ENCODE data around the gene EDN2.

Gene EDN2

GRCh38 chr1:41523949-41524675 lies 39.6 kb upstream of the EDN2 start:
- Mint-ChIP-seq H3K27ac (no peak overlapping the region), H3K4me3 (no peak overlapping the region), H3K27me3 (no peaks in the 10 kb centered on the region), H3K36me3 (ENCODE audit: low read depth) (peaks cover 49% of the 10 kb centered on the region), H3K4me1 (ENCODE audit: low read depth) (no peaks in the 10 kb centered on the region), H3K9me3 (no peaks in the 10 kb centered on the region)

- Mint-ChIP-seq H3K27ac (peak overlapping the region; percentile 45), H3K9me3 (no peaks in the 10 kb centered on the region), H3K4me1 (ENCODE audit: low read depth) (peaks cover 3% of the 10 kb centered on the region), H3K36me3 (ENCODE audit: low read depth) (peaks cover 51% of the 10 kb centered on the region), H3K27me3 (no peaks in the 10 kb centered on the region), H3K4me3 (no peak overlapping the region)
These were observed 38.6 kb upstream of the EDN2 start for GRCh38 chr1:41523071-41523470.

GRCh38 chr1:41521766-41522165 lies 37.3 kb upstream of the EDN2 start:
- Mint-ChIP-seq H3K9me3 (no peaks in the 10 kb centered on the region), H3K27ac (no peak overlapping the region), H3K4me1 (ENCODE audit: low read depth) (peaks cover 9% of the 10 kb centered on the region), H3K36me3 (ENCODE audit: low read depth) (peaks cover 60% of the 10 kb centered on the region), H3K4me3 (no peak overlapping the region), H3K27me3 (no peaks in the 10 kb centered on the region)

- Mint-ChIP-seq H3K27ac (no peak overlapping the region), H3K4me3 (no peak overlapping the region)
These were observed 36.7 kb upstream of the EDN2 start for GRCh38 chr1:41520951-41521752.

GRCh38 chr1:41519667-41520066 lies 35.2 kb upstream of the EDN2 start:
- peaks cover 50% of the 10 kb centered on the region for H3K36me3 Mint-ChIP-seq (ENCODE audit: low read depth)
- no peak overlapping the region for H3K4me3 Mint-ChIP-seq
- peak overlapping the region; percentile 2 for H3K27ac Mint-ChIP-seq
- peaks cover 15% of the 10 kb centered on the region for H3K4me1 Mint-ChIP-seq (ENCODE audit: low read depth)
- no peaks in the 10 kb centered on the region for H3K27me3 Mint-ChIP-seq
- no peaks in the 10 kb centered on the region for H3K9me3 Mint-ChIP-seq

More at GRCh38 chr1:41520951-41521752, 36.7 kb upstream of the EDN2 start:
- Mint-ChIP-seq H3K36me3 (ENCODE audit: low read depth) (peaks cover 60% of the 10 kb centered on the region), H3K27me3 (no peaks in the 10 kb centered on the region), H3K4me1 (ENCODE audit: low read depth) (peaks cover 15% of the 10 kb centered on the region), H3K9me3 (no peaks in the 10 kb centered on the region)

- peaks cover 53% of the 10 kb centered on the region for H3K36me3 Mint-ChIP-seq (ENCODE audit: low read depth)
- peaks cover 15% of the 10 kb centered on the region for H3K4me1 Mint-ChIP-seq (ENCODE audit: low read depth)
- no peak overlapping the region for H3K4me3 Mint-ChIP-seq
- no peak overlapping the region for H3K27ac Mint-ChIP-seq
- no peaks in the 10 kb centered on the region for H3K9me3 Mint-ChIP-seq
- no peaks in the 10 kb centered on the region for H3K27me3 Mint-ChIP-seq
These were observed 34.0 kb upstream of the EDN2 start for GRCh38 chr1:41518471-41518870.

- peak overlapping the region; percentile 59 for H3K4me3 Mint-ChIP-seq
- no peak overlapping the region for H3K27ac Mint-ChIP-seq
- H3K27me3 Mint-ChIP-seq: no peaks in the 10 kb centered on the region
- H3K9me3 Mint-ChIP-seq: no peaks in the 10 kb centered on the region
- H3K4me1 Mint-ChIP-seq (ENCODE audit: low read depth): peaks cover 15% of the 10 kb centered on the region
- H3K36me3 Mint-ChIP-seq (ENCODE audit: low read depth): peaks cover 45% of the 10 kb centered on the region
These were observed 32.6 kb upstream of the EDN2 start for GRCh38 chr1:41517062-41517438.

- peaks cover 50% of the 10 kb centered on the region for H3K36me3 Mint-ChIP-seq (ENCODE audit: low read depth)
- peaks cover 15% of the 10 kb centered on the region for H3K4me1 Mint-ChIP-seq (ENCODE audit: low read depth)
- no peak overlapping the region for H3K27ac Mint-ChIP-seq
- peak overlapping the region; percentile 59 for H3K4me3 Mint-ChIP-seq
- H3K27me3 Mint-ChIP-seq: no peaks in the 10 kb centered on the region
- no peaks in the 10 kb centered on the region for H3K9me3 Mint-ChIP-seq
These were observed 31.9 kb upstream of the EDN2 start for GRCh38 chr1:41516168-41517061.

- H3K4me3 Mint-ChIP-seq: no peak overlapping the region
- peaks cover 45% of the 10 kb centered on the region for H3K36me3 Mint-ChIP-seq (ENCODE audit: low read depth)
- H3K27me3 Mint-ChIP-seq: no peaks in the 10 kb centered on the region
- no peaks in the 10 kb centered on the region for H3K9me3 Mint-ChIP-seq
- peaks cover 15% of the 10 kb centered on the region for H3K4me1 Mint-ChIP-seq (ENCODE audit: low read depth)
- H3K27ac Mint-ChIP-seq: no peak overlapping the region
These were observed 31.3 kb upstream of the EDN2 start for GRCh38 chr1:41515778-41516167.

- H3K27ac Mint-ChIP-seq: no peak overlapping the region
- H3K27me3 Mint-ChIP-seq: no peaks in the 10 kb centered on the region
- peaks cover 16% of the 10 kb centered on the region for H3K4me1 Mint-ChIP-seq (ENCODE audit: low read depth)
- no peaks in the 10 kb centered on the region for H3K9me3 Mint-ChIP-seq
- peaks cover 42% of the 10 kb centered on the region for H3K36me3 Mint-ChIP-seq (ENCODE audit: low read depth)
- H3K4me3 Mint-ChIP-seq: no peak overlapping the region
These were observed 30.7 kb upstream of the EDN2 start for GRCh38 chr1:41515131-41515678.

- H3K4me1 Mint-ChIP-seq (ENCODE audit: low read depth): peaks cover 20% of the 10 kb centered on the region
- H3K27me3 Mint-ChIP-seq: no peaks in the 10 kb centered on the region
- no peak overlapping the region for H3K4me3 Mint-ChIP-seq
- H3K27ac Mint-ChIP-seq: no peak overlapping the region
- H3K36me3 Mint-ChIP-seq (ENCODE audit: low read depth): peaks cover 40% of the 10 kb centered on the region
- no peaks in the 10 kb centered on the region for H3K9me3 Mint-ChIP-seq
These were observed 29.9 kb upstream of the EDN2 start for GRCh38 chr1:41514381-41514780.

GRCh38 chr1:41513383-41513735 lies 28.9 kb upstream of the EDN2 start:
- H3K27ac Mint-ChIP-seq: no peak overlapping the region
- no peaks in the 10 kb centered on the region for H3K27me3 Mint-ChIP-seq
- H3K4me3 Mint-ChIP-seq: no peak overlapping the region
- no peaks in the 10 kb centered on the region for H3K9me3 Mint-ChIP-seq
- peaks cover 40% of the 10 kb centered on the region for H3K36me3 Mint-ChIP-seq (ENCODE audit: low read depth)
- peaks cover 17% of the 10 kb centered on the region for H3K4me1 Mint-ChIP-seq (ENCODE audit: low read depth)

- H3K4me1 Mint-ChIP-seq (ENCODE audit: low read depth): peaks cover 17% of the 10 kb centered on the region
- no peaks in the 10 kb centered on the region for H3K9me3 Mint-ChIP-seq
- H3K27me3 Mint-ChIP-seq: no peaks in the 10 kb centered on the region
- H3K36me3 Mint-ChIP-seq (ENCODE audit: low read depth): peaks cover 35% of the 10 kb centered on the region
- no peak overlapping the region for H3K4me3 Mint-ChIP-seq
- H3K27ac Mint-ChIP-seq: no peak overlapping the region
These were observed 28.4 kb upstream of the EDN2 start for GRCh38 chr1:41512701-41513382.

- Mint-ChIP-seq H3K27ac (peak overlapping the region; percentile 55), H3K27me3 (no peaks in the 10 kb centered on the region)
These were observed 26.7 kb upstream of the EDN2 start for GRCh38 chr1:41511239-41511540.

More at GRCh38 chr1:41511239-41511540, 26.7 kb upstream of the EDN2 start:
- Mint-ChIP-seq H3K4me1 (ENCODE audit: low read depth) (peaks cover 5% of the 10 kb centered on the region), H3K4me3 (no peak overlapping the region), H3K9me3 (no peaks in the 10 kb centered on the region), H3K36me3 (ENCODE audit: low read depth) (peaks cover 29% of the 10 kb centered on the region)
